Immature natural killer cell (primary cell): ENCODE results near the gene ABL2. TPM values are rescaled to one million over a fixed set of nuclear protein-coding genes. Genes with fewer than 3 reads are reported as not detected.
A peak's percentile ranks its signal among the peaks of the same experiment; 100 is the strongest.

ENCODE experiments used
- DNase-seq, 3 donors: peaks; one replicate each; pipeline ENCODE4 v3.0.0; 2022; ENCODE audit warnings: mixed read lengths in 1 of 3
- H3K27ac Mint-ChIP-seq, 6 donors: one replicate each; pipeline ENCODE4 v1.8.0; 2020; ENCODE audit warnings: mixed read lengths in 6 of 6, mild to moderate bottlenecking in 5 of 6, inconsistent platforms in 4 of 6, moderate library complexity in 3 of 6
- H3K27me3 Mint-ChIP-seq, 3 donors: one replicate each; pipeline ENCODE4 v1.8.0; 2020 to 2021; ENCODE audit warnings: low read depth in 3 of 3, mild to moderate bottlenecking in 3 of 3, mixed read lengths in 3 of 3, moderate library complexity in 3 of 3, inconsistent platforms in 1 of 3
- H3K36me3 Mint-ChIP-seq, 3 donors: one replicate each; pipeline ENCODE4 v1.8.0; 2020; ENCODE audit warnings: mixed read lengths in 3 of 3, inconsistent platforms in 2 of 3, mild to moderate bottlenecking in 2 of 3
- H3K4me1 Mint-ChIP-seq, 2 donors: one replicate each; pipeline ENCODE4 v1.8.0; 2020; ENCODE audit warnings: inconsistent platforms in 2 of 2, mild to moderate bottlenecking in 2 of 2, mixed read lengths in 2 of 2, moderate library complexity in 1 of 2
- H3K4me3 Mint-ChIP-seq, 5 donors: one replicate each; pipeline ENCODE4 v1.8.0; 2020; ENCODE audit warnings: mild to moderate bottlenecking in 5 of 5, mixed read lengths in 5 of 5, inconsistent platforms in 3 of 5, moderate library complexity in 3 of 5
- H3K9me3 Mint-ChIP-seq, 6 donors: one replicate each; pipeline ENCODE4 v1.8.0; 2020; ENCODE audit warnings: mild to moderate bottlenecking in 6 of 6, mixed read lengths in 6 of 6, inconsistent platforms in 4 of 6, moderate library complexity in 3 of 6
- polyA plus RNA-seq, 3 donors: library from polyadenylated mRNA; unstranded; fragments of 300-500 nt; fragmentation: Illumina TruSeq; gene quantifications; one replicate each; pipeline ENCODE4 v1.2.3, GENCODE V29; 2021

Gene ABL2
- polyA plus RNA-seq, 3 donors from 2014 or later: 0.36 to 2.1 TPM; not detected in 1

GRCh38 chr1:179128520-179128919 lies 101.0 kb downstream of the ABL2 start:
- H3K4me3 Mint-ChIP-seq: peak overlapping the region in 1 of 5 donors; percentile 7
- peaks cover 15 to 16% of the 10 kb centered on the region in 2 donors for H3K4me1 Mint-ChIP-seq
- no peaks in the 10 kb centered on the region for H3K27me3 Mint-ChIP-seq
- peak overlapping the region in 2 of 6 donors; percentile 34 to 36 for H3K27ac Mint-ChIP-seq
- H3K9me3 Mint-ChIP-seq: no peaks in the 10 kb centered on the region
- no peak for DNase-seq
- peaks cover 4 to 6% (median 5%) of the 10 kb centered on the region in 3 donors for H3K36me3 Mint-ChIP-seq

GRCh38 chr1:179127163-179127895 lies 102.1 kb downstream of the ABL2 start:
- no peak overlapping the region for H3K4me3 Mint-ChIP-seq
- H3K27ac Mint-ChIP-seq: peak overlapping the region in 1 of 6 donors; percentile 40
- peaks cover 4 to 6% (median 5%) of the 10 kb centered on the region in 3 donors for H3K36me3 Mint-ChIP-seq

GRCh38 chr1:179126338-179127060 lies 103.0 kb downstream of the ABL2 start:
- Mint-ChIP-seq H3K27ac (peak overlapping the region in 1 of 6 donors; percentile 40), H3K4me3 (no peak overlapping the region), H3K36me3 (peaks cover 4 to 6% (median 5%) of the 10 kb centered on the region in 3 donors)

More at GRCh38 chr1:179127163-179127895, 102.1 kb downstream of the ABL2 start:
- no peak for DNase-seq
- no peaks in the 10 kb centered on the region for H3K9me3 Mint-ChIP-seq
- H3K27me3 Mint-ChIP-seq: no peaks in the 10 kb centered on the region
- H3K4me1 Mint-ChIP-seq: peaks cover 15 to 16% of the 10 kb centered on the region in 2 donors

GRCh38 chr1:179124873-179125272 lies 104.6 kb downstream of the ABL2 start:
- Mint-ChIP-seq H3K36me3 (peaks cover 5 to 11% (median 9%) of the 10 kb centered on the region in 3 donors), H3K27ac (no peak overlapping the region), H3K9me3 (no peaks in the 10 kb centered on the region), H3K4me1 (peaks cover 10% of the 10 kb centered on the region in 2 donors), H3K4me3 (no peak overlapping the region), H3K27me3 (no peaks in the 10 kb centered on the region)
- DNase-seq: no peak

More at GRCh38 chr1:179126338-179127060, 103.0 kb downstream of the ABL2 start:
- no peak for DNase-seq
- H3K27me3 Mint-ChIP-seq: no peaks in the 10 kb centered on the region
- H3K9me3 Mint-ChIP-seq: no peaks in the 10 kb centered on the region
- H3K4me1 Mint-ChIP-seq: peaks cover 15 to 16% of the 10 kb centered on the region in 2 donors

GRCh38 chr1:179121159-179121938 lies 108.1 kb downstream of the ABL2 start:
- H3K27me3 Mint-ChIP-seq: no peaks in the 10 kb centered on the region
- no peaks in the 10 kb centered on the region for H3K4me1 Mint-ChIP-seq
- H3K36me3 Mint-ChIP-seq: peaks cover 9 to 29% (median 10%) of the 10 kb centered on the region in 3 donors
- no peak overlapping the region for H3K4me3 Mint-ChIP-seq
- DNase-seq: peak; percentile 7 to 36 (median 23)
- no peaks in the 10 kb centered on the region for H3K9me3 Mint-ChIP-seq
- H3K27ac Mint-ChIP-seq: no peak overlapping the region

GRCh38 chr1:179120736-179121135 lies 108.7 kb downstream of the ABL2 start:
- Mint-ChIP-seq H3K27me3 (no peaks in the 10 kb centered on the region), H3K36me3 (peaks cover 9 to 29% (median 10%) of the 10 kb centered on the region in 3 donors), H3K4me3 (no peak overlapping the region), H3K27ac (no peak overlapping the region), H3K4me1 (no peaks in the 10 kb centered on the region), H3K9me3 (no peaks in the 10 kb centered on the region)
- DNase-seq: no peak

- no peak overlapping the region for H3K27ac Mint-ChIP-seq
- peaks cover 5 to 37% (median 18%) of the 10 kb centered on the region in 3 donors for H3K36me3 Mint-ChIP-seq
- no peaks in the 10 kb centered on the region for H3K9me3 Mint-ChIP-seq
- no peak for DNase-seq
- no peak overlapping the region for H3K4me3 Mint-ChIP-seq
- no peaks in the 10 kb centered on the region for H3K4me1 Mint-ChIP-seq
- H3K27me3 Mint-ChIP-seq: no peaks in the 10 kb centered on the region
These were observed 110.0 kb downstream of the ABL2 start for GRCh38 chr1:179119513-179119912.

GRCh38 chr1:179115181-179115580 lies 114.3 kb downstream of the ABL2 start:
- Mint-ChIP-seq H3K4me3 (no peak overlapping the region), H3K27ac (no peak overlapping the region), H3K9me3 (no peaks in the 10 kb centered on the region), H3K27me3 (no peaks in the 10 kb centered on the region), H3K4me1 (no peaks in the 10 kb centered on the region), H3K36me3 (peaks cover 5 to 37% (median 21%) of the 10 kb centered on the region in 3 donors)
- no peak for DNase-seq

GRCh38 chr1:179108644-179109043 lies 120.8 kb downstream of the ABL2 start:
- H3K36me3 Mint-ChIP-seq: peaks cover 18 to 39% (median 19%) of the 10 kb centered on the region in 3 donors
- DNase-seq: no peak
- no peak overlapping the region for H3K27ac Mint-ChIP-seq

GRCh38 chr1:179107706-179108629 lies 121.5 kb downstream of the ABL2 start:
- H3K36me3 Mint-ChIP-seq: peaks cover 18 to 39% (median 19%) of the 10 kb centered on the region in 3 donors

More at GRCh38 chr1:179108644-179109043, 120.8 kb downstream of the ABL2 start:
- Mint-ChIP-seq H3K9me3 (no peaks in the 10 kb centered on the region), H3K4me3 (no peak overlapping the region), H3K27me3 (peaks cover 0 to 2% (median 0%) of the 10 kb centered on the region in 3 donors), H3K4me1 (no peaks in the 10 kb centered on the region)

GRCh38 chr1:179105393-179105792 lies 124.1 kb downstream of the ABL2 start:
- no peaks in the 10 kb centered on the region for H3K9me3 Mint-ChIP-seq
- H3K27me3 Mint-ChIP-seq: peaks cover 0 to 2% (median 0%) of the 10 kb centered on the region in 3 donors
- H3K4me3 Mint-ChIP-seq: no peak overlapping the region
- no peaks in the 10 kb centered on the region for H3K4me1 Mint-ChIP-seq
- H3K36me3 Mint-ChIP-seq: peaks cover 15 to 35% (median 18%) of the 10 kb centered on the region in 3 donors
- DNase-seq: no peak
- H3K27ac Mint-ChIP-seq: no peak overlapping the region

More at GRCh38 chr1:179107706-179108629, 121.5 kb downstream of the ABL2 start:
- no peak for DNase-seq
- Mint-ChIP-seq H3K27me3 (peaks cover 0 to 2% (median 0%) of the 10 kb centered on the region in 3 donors), H3K27ac (no peak overlapping the region), H3K4me3 (no peak overlapping the region), H3K4me1 (no peaks in the 10 kb centered on the region), H3K9me3 (no peaks in the 10 kb centered on the region)

GRCh38 chr1:179104611-179105250 lies 124.7 kb downstream of the ABL2 start:
- no peaks in the 10 kb centered on the region for H3K4me1 Mint-ChIP-seq
- peaks cover 15 to 32% (median 18%) of the 10 kb centered on the region in 3 donors for H3K36me3 Mint-ChIP-seq
- no peak overlapping the region for H3K4me3 Mint-ChIP-seq
- no peak for DNase-seq
- H3K27ac Mint-ChIP-seq: no peak overlapping the region
- no peaks in the 10 kb centered on the region for H3K9me3 Mint-ChIP-seq
- peaks cover 0 to 2% (median 0%) of the 10 kb centered on the region in 3 donors for H3K27me3 Mint-ChIP-seq
